ENCODE measurements around the gene TOP3B. TPM values are rescaled to one million over a fixed set of nuclear protein-coding genes. Genes with fewer than 3 reads are reported as not detected.

The TOP3B gene
- total RNA-seq, 4 donors from 2014 or later = 12.3 to 27.5 (median 20.4) TPM

GRCh38 chr22:21926728-21927127 is 55.9 kb downstream of the TOP3B start:
- no peak for DNase-seq (ENCODE audit: extremely low spot score)
- Histone ChIP-seq H3K4me3 (no peak overlapping the region), H3K36me3 (peaks cover 34 to 94% (median 88%) of the 10 kb centered on the region in 4 donors), H3K4me1 (peaks cover 0 to 5% (median 1%) of the 10 kb centered on the region in 4 donors), H3K27me3 (no peaks in the 10 kb centered on the region), H3K27ac (replicated peaks in 1 of 4) (no peak overlapping the region), H3K9me3 (no peaks in the 10 kb centered on the region)
- intact Hi-C loops (cut with DNase I) = loop anchor here (10.0 kb wide), 1 partner anchor 152 kb away; no protein-coding TSS in a partner anchor
- WGBS = 100% methylated on average over 1 of the region's 4 CpGs
- TF ChIP-seq POLR2AphosphoS5 (IDR thresholded peaks at IDR 0.05) = no peak
- TF ChIP-seq, protein P1, sequence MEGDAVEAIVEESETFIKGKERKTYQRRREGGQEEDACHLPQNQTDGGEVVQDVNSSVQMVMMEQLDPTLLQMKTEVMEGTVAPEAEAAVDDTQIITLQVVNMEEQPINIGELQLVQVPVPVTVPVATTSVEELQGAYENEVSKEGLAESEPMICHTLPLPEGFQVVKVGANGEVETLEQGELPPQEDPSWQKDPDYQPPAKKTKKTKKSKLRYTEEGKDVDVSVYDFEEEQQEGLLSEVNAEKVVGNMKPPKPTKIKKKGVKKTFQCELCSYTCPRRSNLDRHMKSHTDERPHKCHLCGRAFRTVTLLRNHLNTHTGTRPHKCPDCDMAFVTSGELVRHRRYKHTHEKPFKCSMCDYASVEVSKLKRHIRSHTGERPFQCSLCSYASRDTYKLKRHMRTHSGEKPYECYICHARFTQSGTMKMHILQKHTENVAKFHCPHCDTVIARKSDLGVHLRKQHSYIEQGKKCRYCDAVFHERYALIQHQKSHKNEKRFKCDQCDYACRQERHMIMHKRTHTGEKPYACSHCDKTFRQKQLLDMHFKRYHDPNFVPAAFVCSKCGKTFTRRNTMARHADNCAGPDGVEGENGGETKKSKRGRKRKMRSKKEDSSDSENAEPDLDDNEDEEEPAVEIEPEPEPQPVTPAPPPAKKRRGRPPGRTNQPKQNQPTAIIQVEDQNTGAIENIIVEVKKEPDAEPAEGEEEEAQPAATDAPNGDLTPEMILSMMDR (IDR thresholded peaks at IDR 0.05) = no peak

GRCh38 chr22:21923163-21923561 is 59.4 kb downstream of the TOP3B start:
- H3K27me3 ChIP-seq = no peaks in the 10 kb centered on the region
- no peak overlapping the region for H3K4me3 ChIP-seq
- WGBS = 96% methylated on average over 20 of the region's 21 CpGs
- TF ChIP-seq, protein P1 (IDR thresholded peaks at IDR 0.05) = no peak
- no peak for TF ChIP-seq POLR2AphosphoS5 (IDR thresholded peaks at IDR 0.05)
- no peak for TF ChIP-seq EP300 (IDR thresholded peaks at IDR 0.05)
- TF ChIP-seq POLR2A (IDR thresholded peaks at IDR 0.05; ENCODE audit: low read depth) = no peak
- intact Hi-C loops (cut with DNase I) = loop anchor here (10.0 kb wide), 1 partner anchor 148 kb away; no protein-coding TSS in a partner anchor
- no peaks in the 10 kb centered on the region for H3K9me3 ChIP-seq
- peaks cover 8 to 88% (median 83%) of the 10 kb centered on the region in 4 donors for H3K36me3 ChIP-seq
- H3K27ac ChIP-seq (replicated peaks in 1 of 4) = no peak overlapping the region
- DNase-seq (ENCODE audit: extremely low spot score) = no peak
- peaks cover 0 to 8% (median 4%) of the 10 kb centered on the region in 4 donors for H3K4me1 ChIP-seq

- Histone ChIP-seq H3K4me3 (no peak overlapping the region), H3K36me3 (peaks cover 4 to 84% (median 79%) of the 10 kb centered on the region in 4 donors), H3K4me1 (peaks cover 0 to 12% (median 7%) of the 10 kb centered on the region in 4 donors), H3K27ac (replicated peaks in 1 of 4) (no peak overlapping the region), H3K27me3 (no peaks in the 10 kb centered on the region), H3K9me3 (no peaks in the 10 kb centered on the region)
- 93% methylated on average over 12 of the region's 20 CpGs for WGBS
- no peak for TF ChIP-seq EP300 (IDR thresholded peaks at IDR 0.05)
- TF ChIP-seq, protein P1 (IDR thresholded peaks at IDR 0.05) = no peak
- TF ChIP-seq POLR2A (IDR thresholded peaks at IDR 0.05; ENCODE audit: low read depth) = no peak
- TF ChIP-seq POLR2AphosphoS5 (IDR thresholded peaks at IDR 0.05) = no peak
- no peak for DNase-seq (ENCODE audit: extremely low spot score)
- intact Hi-C loops (cut with DNase I) = loop anchor here (10.0 kb wide), 1 partner anchor 148 kb away; no protein-coding TSS in a partner anchor
Measured at GRCh38 chr22:21922370-21923162, 60.0 kb downstream of the TOP3B start.

DNA sequence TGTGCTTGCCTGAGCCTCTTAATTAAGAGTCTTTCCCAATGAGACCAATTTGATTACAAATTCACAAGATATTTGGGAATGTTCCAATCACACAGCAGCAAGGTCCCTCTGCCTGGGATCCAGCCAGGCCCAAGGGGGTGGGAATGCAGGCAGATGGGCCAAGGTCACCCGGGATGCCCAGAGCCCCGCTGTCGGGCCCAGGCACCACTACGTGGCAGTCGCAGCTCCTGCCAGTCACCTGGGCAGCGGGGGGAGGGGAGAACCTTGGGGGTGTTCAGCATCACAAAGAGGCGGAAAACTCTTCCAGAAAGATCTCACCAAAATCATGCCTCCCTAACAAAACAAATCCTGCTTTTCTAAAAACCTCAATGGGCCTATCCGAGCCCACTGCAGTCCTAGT is 60.9 kb downstream of the TOP3B start:
- no peak overlapping the region for H3K4me3 ChIP-seq
- no peak for DNase-seq (ENCODE audit: extremely low spot score)
- 70% methylated on average over 8 of the region's 8 CpGs for whole genome bisulfite sequencing
- TF ChIP-seq EP300 (IDR thresholded peaks at IDR 0.05) = no peak
- no peak for TF ChIP-seq POLR2A (IDR thresholded peaks at IDR 0.05; ENCODE audit: low read depth)
- TF ChIP-seq, protein P1 (IDR thresholded peaks at IDR 0.05) = no peak
- no peak for TF ChIP-seq POLR2AphosphoS5 (IDR thresholded peaks at IDR 0.05)
- intact Hi-C loops (cut with DNase I) = loop anchor here (10.0 kb wide), 1 partner anchor 147 kb away; no protein-coding TSS in a partner anchor
- H3K4me1 ChIP-seq = peaks cover 7 to 20% (median 15%) of the 10 kb centered on the region in 4 donors
- no peaks in the 10 kb centered on the region for H3K9me3 ChIP-seq
- no peaks in the 10 kb centered on the region for H3K27me3 ChIP-seq
- peaks cover 4 to 76% (median 70%) of the 10 kb centered on the region in 4 donors for H3K36me3 ChIP-seq
- H3K27ac ChIP-seq (replicated peaks in 1 of 4) = no peak overlapping the region

Data from esophagus muscularis mucosa (tissue), 4 donors.